Thyroid gland (tissue), 4 donors: ENCODE data around the gene SMIM43.

ENCODE experiments used
- CTCF ChIP-seq, 6 experiments: fragments of 200-600 bp in 3 of 6; fragments of 450-650 bp in 3 of 6; sonication (generic) in 3 of 6; IDR thresholded peaks; one replicate each; pipeline ENCODE4 v1.5.1; 2016 to 2019; ENCODE audit warnings: antibody characterized with exemption in 6 of 6, mild to moderate bottlenecking in 2 of 6, inconsistent platforms in 1 of 6, moderate library complexity in 1 of 6
- POLR2A ChIP-seq, 2 donors: fragments of 450-650 bp; IDR thresholded peaks; one replicate each; pipeline ENCODE4 v1.6.1; 2017; ENCODE audit warnings: antibody characterized with exemption in 2 of 2, mild to moderate bottlenecking in 2 of 2, moderate library complexity in 1 of 2

GRCh38 chr4:121737846-121738554, 27.0 kb downstream of the SMIM43 start:
- no peak for TF ChIP-seq CTCF (IDR thresholded peaks at IDR 0.05)
- no peak for TF ChIP-seq POLR2A (IDR thresholded peaks at IDR 0.05)
